Osteoblast (primary cell): ENCODE measurements around the gene MICU2. TPM values are rescaled to one million over a fixed set of nuclear protein-coding genes. Genes with fewer than 3 reads are reported as not detected.

Source experiments
- DNase-seq: peaks from one replicate; pipeline ENCODE4 v3.0.0; 2011; ENCODE audit warnings: low spot score, mixed read lengths; ENCODE audit not compliant: insufficient read length; ENCODE audit errors: missing footprints
- H2AFZ ChIP-seq: 2 replicates; pipeline ENCODE4 v1.6.0; 2011; ENCODE audit warnings: mild to moderate bottlenecking, low read length
- H3K27ac ChIP-seq: 2 replicates; pipeline ENCODE4 v1.5.1; 2011; ENCODE audit warnings: mild to moderate bottlenecking, low read depth, low read length, moderate library complexity
- H3K27me3 ChIP-seq: 2 replicates; pipeline ENCODE4 v1.6.0; 2012; ENCODE audit warnings: mild to moderate bottlenecking, control low read depth, inconsistent platforms, low read length, moderate library complexity; ENCODE audit not compliant: insufficient read depth
- H3K36me3 ChIP-seq: 2 replicates; pipeline ENCODE4 v1.5.1; 2011; ENCODE audit warnings: mild to moderate bottlenecking, low read length, control low read depth, moderate library complexity; ENCODE audit not compliant: insufficient read depth
- H3K4me1 ChIP-seq: 2 replicates; pipeline ENCODE4 v1.5.1; 2011; ENCODE audit warnings: mild to moderate bottlenecking, low read length, control low read depth, moderate library complexity; ENCODE audit not compliant: insufficient read depth
- H3K4me2 ChIP-seq: 2 replicates; pipeline ENCODE4 v1.6.0; 2011; ENCODE audit warnings: mild to moderate bottlenecking, low read length; ENCODE audit not compliant: insufficient read depth
- H3K4me3 ChIP-seq: fragments of 200-600 bp; sonication (generic); 3 replicates; pipeline ENCODE4 v1.5.1; 2012; ENCODE audit warnings: mild to moderate bottlenecking, low read length, inconsistent platforms; ENCODE audit not compliant: insufficient read depth
- H3K79me2 ChIP-seq: 2 replicates; pipeline ENCODE4 v1.6.0; 2012; ENCODE audit warnings: mild to moderate bottlenecking, low read length, control low read depth, inconsistent platforms; ENCODE audit not compliant: insufficient read depth
- H3K9me3 ChIP-seq: 2 replicates; pipeline ENCODE4 v1.5.1; 2011; ENCODE audit warnings: low read depth, low read length, control low read depth
- H4K20me1 ChIP-seq: 2 replicates; pipeline ENCODE4 v1.6.0; 2012; ENCODE audit warnings: mild to moderate bottlenecking, low read length, control low read depth; ENCODE audit not compliant: insufficient read depth
- total RNA-seq: library from RNA; depleted of rRNA; stranded (reverse); fragments of >200 nt; gene quantifications from 2 replicates; pipeline ENCODE4 v1.2.3, GENCODE V29; 2012
- TF ChIP-seq, protein P1 (sequence below): IDR thresholded peaks from 2 replicates; pipeline ENCODE4 v1.5.1; 2011; ENCODE audit warnings: mild to moderate bottlenecking, low read depth, low read length, moderate library complexity; ENCODE audit errors: extremely low read depth

The MICU2 gene
- total RNA-seq, 1 donor = 46.0 TPM

DNA sequence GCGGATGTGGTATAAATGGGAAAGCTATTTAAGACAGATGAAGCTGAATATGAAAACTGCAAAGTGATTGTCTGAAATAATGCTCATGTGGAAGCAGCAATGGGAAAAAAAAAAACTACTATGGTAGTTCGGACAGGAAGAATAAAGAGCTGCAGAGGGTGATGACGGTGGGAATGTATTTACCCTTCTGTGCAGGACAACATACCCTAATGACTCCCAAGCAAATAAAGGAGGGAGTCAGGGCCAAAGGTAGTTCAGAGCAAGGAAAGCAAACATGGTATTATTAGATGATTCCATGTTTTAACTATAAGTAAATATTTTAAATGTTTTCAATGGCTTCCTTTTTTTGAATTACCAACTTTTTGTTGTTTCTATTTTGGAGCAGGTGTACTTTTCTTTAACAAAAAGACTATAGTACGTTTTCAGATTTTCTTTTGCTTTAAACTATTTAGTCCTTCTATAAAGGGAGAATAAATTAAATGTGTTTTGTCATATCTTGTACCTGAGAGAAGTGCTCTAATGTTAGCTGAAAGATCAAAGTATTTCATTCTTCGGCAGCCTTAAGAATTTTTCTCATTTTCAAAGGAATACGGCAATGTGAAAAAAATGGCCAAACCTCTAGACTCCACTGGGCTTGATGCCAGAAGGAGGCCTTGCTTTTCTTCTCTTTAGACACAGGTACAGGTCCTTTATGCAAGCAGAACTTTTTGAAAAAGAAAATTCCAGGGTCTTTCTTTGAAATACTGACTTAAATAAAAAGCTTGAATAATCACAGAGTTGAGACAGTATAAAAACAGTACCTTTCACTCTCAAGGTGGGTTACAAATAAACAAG is 77.0 kb downstream of the MICU2 start:
- H2AFZ ChIP-seq = no peak overlapping the region
- no peak overlapping the region for H3K4me3 ChIP-seq
- no peaks in the 10 kb centered on the region for H3K79me2 ChIP-seq
- H3K9me3 ChIP-seq = no peaks in the 10 kb centered on the region
- H3K36me3 ChIP-seq = no peaks in the 10 kb centered on the region
- DNase-seq = no peak
- no peaks in the 10 kb centered on the region for H4K20me1 ChIP-seq
- peaks cover 5% of the 10 kb centered on the region for H3K4me1 ChIP-seq
- no peaks in the 10 kb centered on the region for H3K27me3 ChIP-seq
- H3K4me2 ChIP-seq = no peak overlapping the region
- no peak overlapping the region for H3K27ac ChIP-seq
- TF ChIP-seq, protein P1, sequence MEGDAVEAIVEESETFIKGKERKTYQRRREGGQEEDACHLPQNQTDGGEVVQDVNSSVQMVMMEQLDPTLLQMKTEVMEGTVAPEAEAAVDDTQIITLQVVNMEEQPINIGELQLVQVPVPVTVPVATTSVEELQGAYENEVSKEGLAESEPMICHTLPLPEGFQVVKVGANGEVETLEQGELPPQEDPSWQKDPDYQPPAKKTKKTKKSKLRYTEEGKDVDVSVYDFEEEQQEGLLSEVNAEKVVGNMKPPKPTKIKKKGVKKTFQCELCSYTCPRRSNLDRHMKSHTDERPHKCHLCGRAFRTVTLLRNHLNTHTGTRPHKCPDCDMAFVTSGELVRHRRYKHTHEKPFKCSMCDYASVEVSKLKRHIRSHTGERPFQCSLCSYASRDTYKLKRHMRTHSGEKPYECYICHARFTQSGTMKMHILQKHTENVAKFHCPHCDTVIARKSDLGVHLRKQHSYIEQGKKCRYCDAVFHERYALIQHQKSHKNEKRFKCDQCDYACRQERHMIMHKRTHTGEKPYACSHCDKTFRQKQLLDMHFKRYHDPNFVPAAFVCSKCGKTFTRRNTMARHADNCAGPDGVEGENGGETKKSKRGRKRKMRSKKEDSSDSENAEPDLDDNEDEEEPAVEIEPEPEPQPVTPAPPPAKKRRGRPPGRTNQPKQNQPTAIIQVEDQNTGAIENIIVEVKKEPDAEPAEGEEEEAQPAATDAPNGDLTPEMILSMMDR = no peak

DNA sequence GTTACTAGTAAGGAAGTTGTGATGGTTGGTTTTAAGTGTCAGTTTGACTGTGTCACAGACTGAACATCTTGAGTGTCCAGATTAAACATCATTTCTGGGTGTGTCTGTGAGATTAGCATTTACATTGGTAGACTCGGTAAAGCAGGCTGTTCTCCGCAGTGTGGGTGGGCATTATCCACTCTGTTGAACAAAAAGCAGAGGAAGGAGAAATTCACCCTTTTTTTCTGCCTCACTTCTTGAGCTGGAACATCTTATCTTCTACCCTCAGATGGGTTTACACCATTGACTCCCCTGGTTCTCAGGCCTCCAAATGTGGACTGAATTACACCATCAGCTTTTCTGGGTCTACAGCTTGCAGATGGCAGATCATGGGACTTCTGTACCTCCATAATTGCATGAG is 81.1 kb downstream of the MICU2 start:
- Histone ChIP-seq H4K20me1 (no peaks in the 10 kb centered on the region), H3K4me2 (no peak overlapping the region), H3K27me3 (no peaks in the 10 kb centered on the region), H3K9me3 (no peaks in the 10 kb centered on the region), H3K4me1 (no peaks in the 10 kb centered on the region), H3K79me2 (no peaks in the 10 kb centered on the region), H3K27ac (no peak overlapping the region), H3K4me3 (no peak overlapping the region), H2AFZ (no peak overlapping the region), H3K36me3 (no peaks in the 10 kb centered on the region)
- TF ChIP-seq, protein P1 = no peak
- DNase-seq = no peak

DNA sequence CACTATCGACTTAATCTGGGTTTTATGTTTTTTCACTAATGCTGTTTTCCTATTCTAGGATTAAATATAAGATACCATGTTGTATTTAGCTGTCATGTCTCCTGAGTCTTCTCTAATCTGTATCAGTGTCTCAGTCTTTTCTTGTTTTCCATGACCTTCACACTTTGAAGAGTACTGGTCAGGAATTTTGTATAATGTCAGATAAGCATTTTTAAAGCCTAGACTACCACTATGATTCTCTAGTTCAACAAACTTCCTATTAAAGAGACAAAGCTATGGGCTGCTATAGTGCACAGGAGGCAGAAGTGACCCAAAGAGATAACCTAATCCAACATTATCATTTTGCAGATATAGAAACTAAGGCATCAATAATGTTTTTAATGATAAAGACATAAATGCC is 81.8 kb downstream of the MICU2 start:
- TF ChIP-seq, protein P1 = no peak
- Histone ChIP-seq H3K27me3 (no peaks in the 10 kb centered on the region), H2AFZ (no peak overlapping the region), H3K4me3 (no peak overlapping the region), H3K9me3 (no peaks in the 10 kb centered on the region), H3K27ac (no peak overlapping the region), H3K4me1 (no peaks in the 10 kb centered on the region), H3K4me2 (no peak overlapping the region), H3K79me2 (no peaks in the 10 kb centered on the region), H4K20me1 (no peaks in the 10 kb centered on the region), H3K36me3 (no peaks in the 10 kb centered on the region)
- no peak for DNase-seq

DNA sequence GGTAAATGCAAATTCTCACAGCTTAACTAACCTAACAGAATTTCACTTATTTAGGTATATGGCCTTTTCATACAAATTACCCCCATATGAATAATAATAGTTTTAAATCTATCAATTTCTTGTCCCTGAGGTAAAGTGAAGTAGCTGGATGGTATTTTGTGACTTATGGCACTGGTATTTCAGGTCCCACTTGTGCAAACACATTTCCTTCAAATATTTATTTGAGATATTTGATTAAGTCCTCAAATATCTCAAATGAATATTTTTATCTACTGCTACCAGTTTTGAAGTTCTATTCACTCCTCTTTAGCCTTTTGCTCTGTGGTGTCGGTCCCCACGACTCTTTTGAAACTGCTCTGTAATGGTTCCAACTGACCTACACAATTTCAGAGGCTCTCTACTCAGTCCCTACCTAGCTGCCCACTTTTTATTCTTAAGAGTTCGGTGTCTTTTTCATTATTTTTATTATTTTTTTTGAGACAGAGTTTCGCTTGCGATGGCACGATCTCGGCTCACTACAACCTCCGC is 85.3 kb downstream of the MICU2 start:
- H3K79me2 ChIP-seq = no peaks in the 10 kb centered on the region
- H3K4me2 ChIP-seq = no peak overlapping the region
- no peaks in the 10 kb centered on the region for H3K27me3 ChIP-seq
- TF ChIP-seq, protein P1 = no peak
- H2AFZ ChIP-seq = no peak overlapping the region
- H4K20me1 ChIP-seq = no peaks in the 10 kb centered on the region
- no peaks in the 10 kb centered on the region for H3K9me3 ChIP-seq
- no peaks in the 10 kb centered on the region for H3K36me3 ChIP-seq
- H3K4me1 ChIP-seq = no peaks in the 10 kb centered on the region
- DNase-seq = no peak
- no peak overlapping the region for H3K4me3 ChIP-seq
- no peak overlapping the region for H3K27ac ChIP-seq
